ENCODE results near the gene CD48.
"Not testable (repeated sequence)": the region's sequence is repeated elsewhere in the genome, so short reads cannot be mapped to it uniquely, and the experiment has no call there.

Gene CD48

GRCh38 chr1:160741612-160742348 is 30.2 kb upstream of the CD48 start:
- DNase-seq: no peak

- no peak for DNase-seq
Measured at GRCh38 chr1:160741092-160741501, 29.5 kb upstream of the CD48 start.

- DNase-seq: no peak
Measured at GRCh38 chr1:160740133-160740688, 28.6 kb upstream of the CD48 start.

- DNase-seq: peak in 1 of 5 donors; percentile 50
Measured at GRCh38 chr1:160739098-160739511, 27.5 kb upstream of the CD48 start, which contains the start of gene SLAMF7. SLAMF7 (plus strand) TSS chr1:160739247; CDS start chr1:160739302, 55 bp downstream.

- no peak for DNase-seq
Measured at GRCh38 chr1:160738271-160738670, 26.6 kb upstream of the CD48 start.

GRCh38 chr1:160734301-160734700 is 22.7 kb upstream of the CD48 start:
- no peak for DNase-seq

GRCh38 chr1:160733898-160734297 is 22.3 kb upstream of the CD48 start:
- DNase-seq: no peak

GRCh38 chr1:160731990-160732389 is 20.4 kb upstream of the CD48 start:
- DNase-seq: no peak

- DNase-seq: not testable (repeated sequence)
Measured at GRCh38 chr1:160731564-160731963, 19.9 kb upstream of the CD48 start.

GRCh38 chr1:160727316-160727640 is 15.7 kb upstream of the CD48 start:
- DNase-seq: no peak

- peak in 4 of 5 donors; percentile 40 to 82 (median 52) for DNase-seq
Measured at GRCh38 chr1:160726498-160727315, 15.1 kb upstream of the CD48 start.

GRCh38 chr1:160726114-160726497 is 14.5 kb upstream of the CD48 start:
- no peak for DNase-seq

- peak in 1 of 5 donors; percentile 52 for DNase-seq
Measured at GRCh38 chr1:160724465-160725242, 13.0 kb upstream of the CD48 start.

GRCh38 chr1:160723332-160723731 is 11.7 kb upstream of the CD48 start:
- no peak for DNase-seq

- DNase-seq: no peak
Measured at GRCh38 chr1:160722726-160723125, 11.1 kb upstream of the CD48 start.

- no peak for DNase-seq
Measured at GRCh38 chr1:160721473-160721872, 9.9 kb upstream of the CD48 start.

GRCh38 chr1:160720356-160721085 is 8.9 kb upstream of the CD48 start:
- DNase-seq: no peak

- DNase-seq: no peak
Measured at GRCh38 chr1:160718210-160718609, 6.6 kb upstream of the CD48 start.

GRCh38 chr1:160717306-160717705 is 5.7 kb upstream of the CD48 start:
- no peak for DNase-seq

GRCh38 chr1:160716013-160716412 is 4.4 kb upstream of the CD48 start:
- no peak for DNase-seq

- DNase-seq: not testable (repeated sequence)
Measured at GRCh38 chr1:160714034-160714648, 2.5 kb upstream of the CD48 start.

GRCh38 chr1:160713161-160713560 is 1.5 kb upstream of the CD48 start:
- no peak for DNase-seq

Measured in T-helper 1 cell (primary cell).